Natural killer cell (primary cell): ENCODE measurements around the gene AMER3. TPM values are rescaled to one million over a fixed set of nuclear protein-coding genes. Genes with fewer than 3 reads are reported as not detected.

Source experiments
- ATAC-seq, 3 donors: fragments of 150-1000 bp in 2 of 3; fragments of 200-7000 bp in 1 of 3; cut with Tn5 transposase; 1 replicate in 1 of 3; 2 replicates in 2 of 3; pipeline ENCODE4 v1.10.0; 2021; ENCODE audit warnings: mild to moderate bottlenecking in 2 of 3, moderate library complexity in 2 of 3
- DNase-seq, 2 donors: peaks; one replicate each; pipeline versions ENCODE4 v3.0.0 to v3.0.0-alpha.2; 2013 to 2021; ENCODE audit warnings: mixed read lengths in 1 of 2
- H3K27ac ChIP-seq: one replicate; pipeline ENCODE4 v1.5.1; 2013; ENCODE audit warnings: mild to moderate bottlenecking, low read length
- H3K27me3 ChIP-seq: one replicate; pipeline ENCODE4 v1.6.1; 2013; ENCODE audit warnings: low read length; ENCODE audit not compliant: control insufficient read depth, insufficient read depth
- H3K36me3 ChIP-seq: one replicate; pipeline ENCODE4 v1.6.1; 2013; ENCODE audit warnings: low read length; ENCODE audit not compliant: control insufficient read depth, insufficient read depth
- H3K4me1 ChIP-seq: one replicate; pipeline ENCODE4 v1.6.1; 2013; ENCODE audit warnings: low read length; ENCODE audit not compliant: control insufficient read depth, insufficient read depth
- H3K4me3 ChIP-seq: one replicate; pipeline ENCODE4 v1.5.1; 2013; ENCODE audit warnings: low read length
- H3K9me3 ChIP-seq: one replicate; pipeline ENCODE4 v1.6.1; 2013; ENCODE audit warnings: low read length; ENCODE audit not compliant: control insufficient read depth, insufficient read depth
- H3K27ac Mint-ChIP-seq, 2 donors: one replicate each; pipeline ENCODE4 v1.8.0; 2022; ENCODE audit warnings: mild to moderate bottlenecking in 2 of 2, mixed read lengths in 2 of 2, moderate library complexity in 1 of 2
- H3K27me3 Mint-ChIP-seq, 2 donors: one replicate each; pipeline ENCODE4 v1.8.0; 2022; ENCODE audit warnings: low read depth in 2 of 2, mixed read lengths in 2 of 2
- H3K36me3 Mint-ChIP-seq: one replicate; pipeline ENCODE4 v1.8.0; 2022; ENCODE audit warnings: mixed read lengths
- H3K4me1 Mint-ChIP-seq, 2 donors: one replicate each; pipeline ENCODE4 v1.8.0; 2022; ENCODE audit warnings: mixed read lengths in 2 of 2
- H3K4me3 Mint-ChIP-seq: one replicate; pipeline ENCODE4 v1.8.0; 2022; ENCODE audit warnings: mild to moderate bottlenecking, moderate library complexity, mixed read lengths
- H3K9me3 Mint-ChIP-seq, 2 donors: one replicate each; pipeline ENCODE4 v1.8.0; 2022; ENCODE audit warnings: mixed read lengths in 2 of 2
- CTCF ChIP-seq: fragments of 200-600 bp; IDR thresholded peaks from one replicate; pipeline ENCODE4 v1.8.0; 2022; ENCODE audit warnings: antibody characterized with exemption
- WGBS: methylation state at CpG from one replicate; pipeline ENCODE4 v1.1.7; 2013; ENCODE audit warnings: missing lambda C conversion rate; ENCODE audit not compliant: insufficient coverage; 5-methylcytosine and 5-hydroxymethylcytosine counted together
- intact Hi-C: fragments of 100-400 bp; cut with micrococcal nuclease; formaldehyde crosslinking; loops from one replicate; pipeline ENCODE4 v1.14.2; 2022
- total RNA-seq, 4 donors: library from RNA; stranded (reverse); fragments of 120-200 nt in 1 of 4; gene quantifications; one replicate each; pipeline versions ENCODE4 v1.2.3 to v1.2.4, GENCODE V29; 2013 to 2022

The AMER3 gene
- total RNA-seq, 3 donors from 2014 or later (not counting 1 experiment from before 2014, with no cell fraction given): not detected

GRCh38 chr2:130787841-130788240 is 32.5 kb downstream of the AMER3 start:
- intact Hi-C loops: no loop called here
- Mint-ChIP-seq H3K9me3 (no peaks in the 10 kb centered on the region), H3K36me3 (no peaks in the 10 kb centered on the region), H3K27me3 (peaks cover 0 to 4% of the 10 kb centered on the region in 2 donors), H3K4me1 (peaks cover 5 to 11% of the 10 kb centered on the region in 2 donors), H3K27ac (no peak overlapping the region), H3K4me3 (no peak overlapping the region)
- H3K27me3 ChIP-seq: no peaks in the 10 kb centered on the region
- ATAC-seq: no peak
- TF ChIP-seq CTCF: no peak
- H3K9me3 ChIP-seq: no peaks in the 10 kb centered on the region
- no peaks in the 10 kb centered on the region for H3K4me1 ChIP-seq
- H3K27ac ChIP-seq: no peak overlapping the region
- no peaks in the 10 kb centered on the region for H3K36me3 ChIP-seq
- no peak overlapping the region for H3K4me3 ChIP-seq
- WGBS: 88% methylated on average over 17 of the region's 17 CpGs
- no peak for DNase-seq

- H3K36me3 Mint-ChIP-seq: no peaks in the 10 kb centered on the region
- no CpG with 5 or more reads among the region's 2 CpGs for WGBS
- ATAC-seq: no peak
- H3K9me3 Mint-ChIP-seq: no peaks in the 10 kb centered on the region
- no peak overlapping the region for H3K27ac Mint-ChIP-seq
- H3K4me3 ChIP-seq: no peak overlapping the region
- H3K4me3 Mint-ChIP-seq: no peak overlapping the region
- no peaks in the 10 kb centered on the region for H3K9me3 ChIP-seq
- no peaks in the 10 kb centered on the region for H3K27me3 ChIP-seq
- no peak for TF ChIP-seq CTCF
- intact Hi-C loops: loop anchor here (10.0 kb wide), 1 partner anchor 314 kb away; the partner anchor contains the start of gene PLEKHB2
- peaks cover 15% of the 10 kb centered on the region for H3K4me1 ChIP-seq
- H3K27ac ChIP-seq: no peak overlapping the region
- no peaks in the 10 kb centered on the region for H3K27me3 Mint-ChIP-seq
- no peak for DNase-seq
- H3K4me1 Mint-ChIP-seq: peaks cover 29 to 35% of the 10 kb centered on the region in 2 donors
- H3K36me3 ChIP-seq: no peaks in the 10 kb centered on the region
These were observed 35.0 kb downstream of the AMER3 start for GRCh38 chr2:130790312-130790711.

GRCh38 chr2:130790804-130791616 is 35.7 kb downstream of the AMER3 start:
- no peaks in the 10 kb centered on the region for H3K9me3 Mint-ChIP-seq
- no peak for ATAC-seq
- H3K4me1 Mint-ChIP-seq: peaks cover 36 to 42% of the 10 kb centered on the region in 2 donors
- Histone ChIP-seq H3K4me3 (no peak overlapping the region), H3K4me1 (peaks cover 22% of the 10 kb centered on the region), H3K36me3 (no peaks in the 10 kb centered on the region), H3K27ac (no peak overlapping the region), H3K27me3 (no peaks in the 10 kb centered on the region), H3K9me3 (no peaks in the 10 kb centered on the region)
- DNase-seq: no peak
- H3K27ac Mint-ChIP-seq: no peak overlapping the region
- 90% methylated on average over 9 of the region's 9 CpGs for WGBS
- no peak overlapping the region for H3K4me3 Mint-ChIP-seq
- H3K36me3 Mint-ChIP-seq: no peaks in the 10 kb centered on the region
- intact Hi-C loops: loop anchor here (10.0 kb wide), 1 partner anchor 314 kb away; the partner anchor contains the start of gene PLEKHB2
- TF ChIP-seq CTCF: no peak
- H3K27me3 Mint-ChIP-seq: no peaks in the 10 kb centered on the region
